Fibroblast of peridontal ligament (primary cell): Measurements from ENCODE around the gene DPAGT1.

Experiments used
- DNase-seq: peaks from one replicate; pipeline ENCODE4 v3.0.0-alpha.2; 2010; ENCODE audit errors: extremely low read depth

The DPAGT1 gene

DNA sequence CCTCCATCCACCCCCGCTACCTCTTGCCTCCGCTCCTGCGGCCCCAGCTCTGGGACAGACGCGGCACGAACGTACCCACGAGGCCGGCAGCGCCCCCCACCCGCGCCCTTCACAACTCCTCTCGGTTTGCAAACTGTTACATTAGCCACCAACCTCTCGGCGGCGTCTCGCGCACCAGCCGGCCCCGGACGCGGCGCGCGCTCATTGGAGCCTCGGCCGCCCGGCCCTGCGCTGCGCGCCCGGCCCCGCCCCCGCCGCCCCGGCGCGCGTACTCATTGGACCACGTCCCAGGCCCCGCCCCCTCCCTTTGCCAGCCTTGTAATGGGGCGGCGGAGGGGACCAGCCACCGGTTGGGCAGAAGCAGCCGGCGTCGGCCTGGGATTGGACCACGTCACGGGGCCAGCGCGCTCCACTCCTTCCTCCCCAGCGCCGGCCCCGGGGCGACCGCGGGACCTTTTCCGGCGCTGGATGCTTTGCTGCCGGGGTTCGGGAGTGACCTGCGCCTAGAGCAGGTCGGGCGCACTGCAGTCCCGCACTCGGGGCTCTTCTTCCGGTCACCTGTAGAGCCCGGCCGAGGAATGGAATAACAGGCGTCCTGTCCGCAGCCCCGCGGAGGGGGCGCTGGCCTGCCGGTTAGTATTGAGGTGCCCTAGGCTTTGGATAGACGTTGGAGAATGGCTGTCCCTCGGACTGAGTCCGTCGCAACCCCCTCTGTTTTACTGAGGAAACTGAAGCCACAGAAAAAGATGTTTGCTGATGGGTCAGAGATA lies 44.5 kb downstream of the DPAGT1 start, which contains the start of gene HYOU1:
HYOU1 (minus strand) TSS at position 206 of the 770 bp plus-strand sequence. CDS start 1,045 bp downstream, outside the sequence.
- peak; percentile 90 for DNase-seq

DNA sequence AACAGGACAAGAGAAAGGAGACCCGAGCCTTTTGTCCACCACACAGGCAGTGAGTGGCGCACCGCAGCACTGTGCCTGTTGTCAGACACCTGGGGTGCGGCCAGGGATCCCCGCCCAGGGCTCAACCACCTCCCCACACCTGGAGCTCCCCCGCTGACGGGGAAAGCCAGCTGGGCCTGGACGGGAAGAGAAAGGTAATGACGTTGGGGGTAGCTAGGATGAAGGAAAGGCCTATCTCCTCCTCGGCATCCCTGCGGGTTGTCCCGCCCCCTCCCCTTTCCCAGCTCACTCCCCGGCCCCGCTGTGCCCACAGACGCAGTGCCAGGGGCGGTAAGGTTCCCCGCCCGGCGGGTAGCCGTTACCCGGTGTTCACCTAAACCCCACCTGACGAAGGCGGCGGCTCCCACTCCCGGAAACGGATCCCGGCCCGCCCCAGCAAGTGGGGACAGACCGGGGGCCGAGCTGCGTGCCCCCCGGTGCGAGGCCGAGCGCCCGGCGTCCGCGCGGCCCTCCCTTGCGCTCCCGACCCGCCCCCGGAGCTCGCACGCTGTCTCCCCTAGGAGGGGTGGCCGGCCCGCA lies 45.1 kb downstream of the DPAGT1 start:
- no peak for DNase-seq

DNA sequence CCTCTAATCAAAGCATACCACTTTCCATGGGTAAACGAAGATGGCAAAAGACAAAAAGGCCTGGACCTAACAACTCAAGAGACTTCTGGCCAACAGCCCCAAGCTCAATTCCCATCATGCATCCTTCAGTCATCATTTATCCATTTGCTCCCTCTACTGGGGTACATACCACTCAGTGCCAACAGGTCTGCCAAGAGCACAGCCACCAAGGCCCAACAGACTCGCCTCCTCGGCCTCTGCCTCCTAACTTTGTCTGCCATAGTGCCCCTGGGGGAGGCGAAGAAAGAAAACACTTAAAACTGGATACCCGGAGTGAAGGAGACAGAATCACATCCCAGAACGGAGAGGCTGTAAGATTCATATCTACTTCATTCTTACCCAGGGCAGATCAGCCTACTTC lies 45.8 kb downstream of the DPAGT1 start:
- DNase-seq, result peak; percentile 58

DNA sequence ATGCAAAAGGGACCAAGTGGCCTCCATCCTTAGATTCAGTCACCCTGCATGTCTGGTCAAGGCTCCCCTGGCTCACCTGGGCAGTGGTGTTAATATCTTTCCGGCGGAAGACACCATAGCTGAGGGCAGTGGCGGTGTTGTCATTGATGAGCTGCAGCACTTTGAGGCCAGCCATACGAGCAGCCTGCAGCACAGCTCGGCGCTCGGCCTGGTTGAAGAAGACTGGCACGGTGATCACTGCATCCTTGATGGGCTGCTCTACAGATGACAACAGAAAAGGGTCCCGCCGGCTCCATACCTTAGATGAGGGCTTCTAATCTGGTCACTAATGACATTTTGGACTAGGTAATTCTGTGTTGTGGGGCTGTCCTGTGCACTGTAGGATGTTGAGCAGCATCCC lies 47.2 kb downstream of the DPAGT1 start:
- DNase-seq, result no peak

DNA sequence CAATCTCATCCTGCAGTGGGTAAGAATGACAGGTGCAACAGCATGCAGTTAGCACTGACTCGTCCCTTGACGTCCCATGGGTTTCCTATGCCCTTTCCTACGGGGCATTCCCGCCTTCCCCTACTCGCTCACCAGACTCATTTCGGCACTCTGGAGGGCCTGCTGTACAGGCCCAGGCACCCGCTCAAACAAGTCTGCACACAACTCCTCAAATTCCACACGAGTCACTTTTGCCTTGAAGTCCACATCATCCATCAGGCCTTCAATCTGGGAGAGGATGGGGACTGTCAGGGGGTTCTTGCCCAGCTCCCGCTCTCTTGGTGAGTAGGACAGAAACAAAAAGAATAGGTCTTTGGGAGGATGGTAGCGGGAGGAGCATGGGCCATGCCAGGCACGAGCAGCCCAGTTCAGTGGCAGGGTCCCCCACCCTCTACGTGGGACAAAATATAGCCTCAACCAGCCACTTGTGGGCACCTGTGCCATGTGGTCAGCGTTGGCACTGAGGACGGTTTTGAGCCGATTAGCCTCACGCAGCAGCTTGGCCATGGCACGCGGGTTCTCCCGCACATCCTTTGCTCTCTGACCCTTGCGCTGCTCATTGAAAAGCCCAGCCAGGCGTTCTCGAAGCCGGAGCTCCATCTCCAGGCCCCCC lies 49.4 kb downstream of the DPAGT1 start:
- DNase-seq, result no peak

DNA sequence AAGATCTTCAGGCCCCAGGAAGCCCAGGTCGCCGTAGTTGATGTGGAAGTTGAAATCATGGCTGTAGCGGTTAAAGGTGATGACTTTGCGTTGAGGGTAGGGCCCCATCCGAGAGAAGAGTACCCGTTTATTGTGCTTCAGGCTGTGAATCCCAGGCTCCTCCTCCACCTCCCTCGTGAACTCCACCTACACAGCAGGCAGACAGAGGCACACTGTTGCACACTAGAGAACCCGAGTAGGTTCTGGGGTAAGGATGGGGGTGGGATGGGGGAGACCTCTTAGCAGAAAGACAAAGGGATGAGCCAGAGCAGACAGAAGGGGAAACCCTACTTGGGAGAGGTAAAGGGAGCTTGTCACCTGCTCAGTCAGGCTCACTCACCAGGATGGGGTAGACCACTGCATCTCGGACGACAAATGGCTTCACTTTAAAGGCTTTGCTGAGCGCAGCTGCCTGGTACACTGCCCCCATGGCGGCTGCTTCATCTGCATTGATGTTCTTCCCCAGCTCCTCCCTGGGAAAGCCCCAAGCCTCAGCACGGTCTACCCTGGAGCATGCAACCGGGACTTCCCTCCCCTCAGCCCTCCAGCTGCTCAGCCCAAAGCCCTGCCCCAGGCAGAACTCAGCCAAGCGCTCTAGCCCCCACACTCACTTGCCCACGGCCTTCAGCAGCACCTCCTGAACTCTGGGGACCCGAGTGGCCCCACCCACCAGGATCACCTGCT lies 50.1 kb downstream of the DPAGT1 start:
- DNase-seq, result no peak

DNA sequence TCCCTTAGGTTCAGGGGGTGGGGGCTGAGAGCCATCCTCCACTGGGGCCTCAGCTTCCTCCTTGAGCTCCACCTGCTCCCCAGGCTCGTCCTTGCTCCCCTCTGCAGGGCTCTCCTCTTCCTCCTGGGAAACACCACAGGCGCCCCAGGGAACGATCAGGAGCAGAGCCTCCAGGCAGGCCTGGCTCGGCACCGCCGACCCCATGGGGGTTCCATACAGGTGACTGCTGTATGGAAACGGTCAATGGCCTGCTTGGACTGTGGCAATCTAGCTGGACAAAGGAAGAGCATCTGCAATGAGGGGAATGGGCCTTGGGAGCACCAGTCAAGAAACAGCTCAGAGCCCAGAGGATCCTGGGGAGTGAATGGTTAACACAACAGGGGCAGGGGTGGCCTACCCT lies 52.6 kb downstream of the DPAGT1 start:
- no peak for DNase-seq

DNA sequence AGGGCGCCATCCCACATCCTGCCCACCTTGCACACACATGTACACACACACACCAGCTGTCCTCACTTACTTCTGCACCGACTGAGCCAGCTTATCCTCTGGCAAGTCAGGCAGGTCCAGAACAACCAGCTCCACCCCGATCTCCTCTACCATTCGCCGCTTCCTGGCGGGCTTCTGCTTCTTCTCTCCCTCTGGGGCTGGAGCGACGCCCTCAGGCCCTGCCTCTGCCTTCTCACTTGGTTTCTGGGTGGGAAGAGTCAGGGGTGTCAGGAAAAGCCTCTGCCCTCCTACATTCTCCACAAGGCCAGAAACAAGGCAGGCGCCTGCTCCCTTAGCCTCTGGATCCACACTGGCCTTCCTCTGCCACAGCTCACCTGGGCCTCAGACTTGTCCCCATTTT lies 53.0 kb downstream of the DPAGT1 start:
- no peak for DNase-seq

DNA sequence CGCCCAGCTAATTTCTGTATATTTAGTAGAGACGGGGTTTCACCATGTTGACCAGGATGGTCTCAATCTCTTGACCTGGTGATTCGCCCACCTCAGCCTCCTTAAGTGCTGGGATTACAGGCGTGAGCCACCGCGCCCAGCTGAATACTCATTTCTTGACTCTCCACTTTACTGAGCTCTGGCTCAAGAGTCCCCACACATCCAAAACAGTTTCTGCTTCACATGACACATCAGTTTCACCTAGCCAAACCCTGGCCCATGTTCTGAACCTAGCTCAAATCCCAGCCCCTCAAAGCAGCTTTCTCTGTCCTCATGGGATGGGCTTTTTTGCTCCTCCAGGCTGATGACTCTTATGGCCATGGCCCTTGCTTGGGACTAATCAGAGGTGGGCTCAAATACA lies 54.4 kb downstream of the DPAGT1 start:
- no peak for DNase-seq
